B cell (primary cell): ENCODE results near the gene RNF181.

Experiments
- CTCF ChIP-seq: fragments of 200-600 bp; IDR thresholded peaks from one replicate; pipeline ENCODE4 v1.8.0; 2022; ENCODE audit warnings: antibody characterized with exemption, mild to moderate bottlenecking
- EZH2 ChIP-seq: IDR thresholded peaks from 2 replicates; pipeline ENCODE4 v1.6.1; 2012; ENCODE audit warnings: borderline replicate concordance, low read depth, mild to moderate bottlenecking, moderate library complexity, low read length; ENCODE audit not compliant: insufficient read depth, poor library complexity, severe bottlenecking

GRCh38 chr2:85577386-85578242 is 17.9 kb upstream of the RNF181 start, which contains the start of gene VAMP8:
- TF ChIP-seq CTCF (no peak), EZH2 (no peak)
